A549 (cell line): ENCODE results near the gene BRICD5. TPM values are rescaled to one million over a fixed set of nuclear protein-coding genes. Genes with fewer than 3 reads are reported as not detected.
A peak's percentile ranks its signal among the peaks of the same experiment; 100 is the strongest.

ENCODE experiments used
- ATAC-seq, 2 experiments: fragments of 200-7000 bp in 1 of 2; fragments of >200 bp in 1 of 2; cut with Nextera tagmentation in 1 of 2; cut with Tn5 transposase in 1 of 2; 3 replicates each; pipeline versions ENCODE4 v1.8.0 to v1.9.1; 2018 to 2020; ENCODE audit warnings: mild to moderate bottlenecking in 1 of 2, moderate library complexity in 1 of 2
- CTCF ChIA-PET: fragments of 300-600 bp; sonication (Branson Sonifier 250); formaldehyde crosslinking; extraction: SDS; loops from one replicate; lab custom pipeline; 2021; ENCODE audit warnings: antibody characterized with exemption, inconsistent platforms; lab: Yijun Ruan, JAX
- POLR2A ChIA-PET: fragments of 350-600 bp; formaldehyde crosslinking; extraction: SDS; loops from one replicate; lab custom pipeline; 2021; ENCODE audit warnings: antibody characterized with exemption, inconsistent platforms; lab: Yijun Ruan, JAX
- DNase-seq, 2 experiments: peaks; one replicate each; pipeline versions ENCODE4 v3.0.0 to v3.0.0-alpha.2; 2011 to 2016; ENCODE audit warnings: low read depth in 1 of 2, low spot score in 1 of 2
- FAIRE-seq: peaks from 2 replicates; lab custom pipeline; 2011; peaks lifted over from hg19 to GRCh38; lab: Jason Lieb, UNC
- H3K27ac ChIP-seq, 2 experiments: fragments of >200 bp; sonication (Bioruptor Twin); formaldehyde crosslinking; 3 replicates each; pipeline ENCODE4 v1.5.1; 2016 to 2017
- H3K4me1 ChIP-seq: fragments of >200 bp; sonication (Bioruptor Twin); formaldehyde crosslinking; 3 replicates; pipeline ENCODE4 v1.6.1; 2016
- H3K4me2 ChIP-seq: fragments of >200 bp; sonication (Bioruptor Twin); formaldehyde crosslinking; 3 replicates; pipeline ENCODE4 v1.6.1; 2016
- H3K4me3 ChIP-seq: fragments of >200 bp; sonication (Bioruptor Twin); formaldehyde crosslinking; 3 replicates; pipeline ENCODE4 v1.5.1; 2016
- H3K9me3 ChIP-seq: fragments of >200 bp; sonication (Bioruptor Twin); formaldehyde crosslinking; 3 replicates; pipeline ENCODE4 v1.6.1; 2016
- BCL3 ChIP-seq: fragments of >200 bp; sonication (Bioruptor Twin); formaldehyde crosslinking; IDR thresholded peaks from 3 replicates; pipeline ENCODE4 v1.6.1; 2016
- CEBPB ChIP-seq, 2 experiments: fragments of >200 bp in 1 of 2; sonication (Bioruptor Twin) in 1 of 2; formaldehyde crosslinking in 1 of 2; IDR thresholded peaks; 2 replicates each; pipeline ENCODE4 v1.6.1; 2012 to 2016
- CHD4 ChIP-seq: fragments of 200-600 bp; sonication (generic); IDR thresholded peaks from 2 replicates; pipeline ENCODE4 v1.6.1; 2016; ENCODE audit warnings: antibody characterized with exemption, mild to moderate bottlenecking, borderline replicate concordance
- CTCF ChIP-seq: fragments of >200 bp; sonication (Bioruptor Twin); formaldehyde crosslinking; IDR thresholded peaks from 3 replicates; pipeline ENCODE4 v1.5.1; 2016
- EHF ChIP-seq: fragments of 250-450 bp; sonication (Bioruptor Pico); IDR thresholded peaks from 2 replicates; pipeline ENCODE4 v1.5.0; 2020; ENCODE audit warnings: mild to moderate bottlenecking
- FOSL2 ChIP-seq, 2 experiments: fragments of 450-650 bp in 1 of 2; fragments of >200 bp in 1 of 2; sonication (Bioruptor Twin) in 1 of 2; formaldehyde crosslinking; IDR thresholded peaks; 2 replicates each; pipeline versions ENCODE4 v1.5.0 to v1.6.1; 2016 to 2020; ENCODE audit warnings: mild to moderate bottlenecking in 1 of 2, moderate library complexity in 1 of 2
- FOXS1 ChIP-seq: fragments of 250-450 bp; sonication (Bioruptor Pico); IDR thresholded peaks from 2 replicates; pipeline ENCODE4 v1.5.0; 2020; ENCODE audit warnings: mild to moderate bottlenecking, moderate library complexity
- HDAC2 ChIP-seq: fragments of 200-600 bp; sonication (generic); IDR thresholded peaks from 2 replicates; pipeline ENCODE4 v1.6.1; 2016
- HEYL ChIP-seq: fragments of 250-450 bp; sonication (Bioruptor Pico); IDR thresholded peaks from 2 replicates; pipeline ENCODE4 v1.8.0; 2021; ENCODE audit warnings: mild to moderate bottlenecking, moderate library complexity
- HOXA7 ChIP-seq: fragments of 250-450 bp; sonication (Bioruptor Pico); IDR thresholded peaks from 2 replicates; pipeline ENCODE4 v1.5.0; 2020; ENCODE audit warnings: mild to moderate bottlenecking, moderate library complexity
- HOXB13 ChIP-seq: fragments of 250-450 bp; sonication (Bioruptor Pico); IDR thresholded peaks from 2 replicates; pipeline ENCODE4 v1.5.0; 2020; ENCODE audit warnings: low read depth, mild to moderate bottlenecking, moderate library complexity
- JUN ChIP-seq, 2 experiments: fragments of >200 bp; sonication (Bioruptor Twin); formaldehyde crosslinking; IDR thresholded peaks; 2 replicates in 1 of 2; 3 replicates in 1 of 2; pipeline ENCODE4 v1.6.1; 2016 to 2017
- JUNB ChIP-seq: fragments of >200 bp; sonication (Bioruptor Twin); formaldehyde crosslinking; IDR thresholded peaks from 2 replicates; pipeline ENCODE4 v1.6.1; 2016
- KDM5A ChIP-seq: fragments of 200-600 bp; sonication (generic); IDR thresholded peaks from 2 replicates; pipeline ENCODE4 v1.6.1; 2016; ENCODE audit warnings: antibody characterized with exemption, mild to moderate bottlenecking
- MAFK ChIP-seq: fragments of 450-650 bp; IDR thresholded peaks from 2 replicates; pipeline ENCODE4 v1.6.1; 2014; ENCODE audit not compliant: partially characterized antibody
- NR3C1 ChIP-seq: fragments of >200 bp; sonication (Bioruptor Twin); formaldehyde crosslinking; IDR thresholded peaks from 3 replicates; pipeline ENCODE4 v1.6.1; 2017
- PHF8 ChIP-seq: fragments of 200-600 bp; sonication (generic); IDR thresholded peaks from 2 replicates; pipeline ENCODE4 v1.6.1; 2016; ENCODE audit warnings: low read depth, mild to moderate bottlenecking, antibody characterized with exemption, moderate library complexity, borderline replicate concordance
- POLR2A ChIP-seq: IDR thresholded peaks from 2 replicates; pipeline ENCODE4 v1.6.1; 2012; ENCODE audit warnings: mild to moderate bottlenecking, low read length
- RAD21 ChIP-seq, 2 experiments: fragments of >200 bp in 1 of 2; sonication (Bioruptor Twin) in 1 of 2; formaldehyde crosslinking in 1 of 2; IDR thresholded peaks in 1 of 2; conservative IDR thresholded peaks in 1 of 2; 2 replicates in 1 of 2; 3 replicates in 1 of 2; pipeline ENCODE4 v1.6.1; 2012 to 2018; ENCODE audit warnings: inconsistent platforms in 1 of 2
- RARB ChIP-seq: fragments of 250-450 bp; sonication (Bioruptor Pico); IDR thresholded peaks from 2 replicates; pipeline ENCODE4 v1.8.0; 2021; ENCODE audit warnings: mild to moderate bottlenecking, moderate library complexity
- RCOR1 ChIP-seq: fragments of 150-350 bp; IDR thresholded peaks from 2 replicates; pipeline ENCODE4 v1.6.1; 2014; ENCODE audit warnings: antibody characterized with exemption, low read length, low read depth
- USF2 ChIP-seq: fragments of 450-650 bp; IDR thresholded peaks from 2 replicates; pipeline ENCODE4 v1.6.1; 2014; ENCODE audit warnings: antibody characterized with exemption
- ZSCAN20 ChIP-seq: fragments of 250-450 bp; sonication (Bioruptor Pico); IDR thresholded peaks from 2 replicates; pipeline ENCODE4 v1.8.0; 2022; ENCODE audit warnings: mild to moderate bottlenecking, moderate library complexity
- WGBS: methylation state at CpG from one replicate; pipeline ENCODE4 v1.1.6; 2017; ENCODE audit errors: missing lambda C conversion rate; 5-methylcytosine and 5-hydroxymethylcytosine counted together
- polyA plus RNA-seq, 4 experiments: library from polyadenylated mRNA; depleted of rRNA in 3 of 4; stranded (reverse); fragments of >200 nt; fragmentation: RNase III in 1 of 4; extraction: RNeasy Plus Mini Kit Qiagen cat#74134 plus additional on column Dnase treatment in 1 of 4; gene quantifications; 2 replicates in 3 of 4; 3 replicates in 1 of 4; pipeline ENCODE4 v1.2.3, GENCODE V29; 2011 to 2017
- TF ChIP-seq, protein P1 (sequence below): IDR thresholded peaks from 2 replicates; pipeline ENCODE4 v1.6.1; 2012

BRICD5 gene
- polyA plus RNA-seq, 2 of the 4 experiments (the other 2 are of a cell fraction), result 2.0 to 9.1 TPM

- TF ChIP-seq BCL3 (no peak), CEBPB (IDR thresholded peaks at IDR 0.05) (no peak)
- TF ChIP-seq, protein P1, sequence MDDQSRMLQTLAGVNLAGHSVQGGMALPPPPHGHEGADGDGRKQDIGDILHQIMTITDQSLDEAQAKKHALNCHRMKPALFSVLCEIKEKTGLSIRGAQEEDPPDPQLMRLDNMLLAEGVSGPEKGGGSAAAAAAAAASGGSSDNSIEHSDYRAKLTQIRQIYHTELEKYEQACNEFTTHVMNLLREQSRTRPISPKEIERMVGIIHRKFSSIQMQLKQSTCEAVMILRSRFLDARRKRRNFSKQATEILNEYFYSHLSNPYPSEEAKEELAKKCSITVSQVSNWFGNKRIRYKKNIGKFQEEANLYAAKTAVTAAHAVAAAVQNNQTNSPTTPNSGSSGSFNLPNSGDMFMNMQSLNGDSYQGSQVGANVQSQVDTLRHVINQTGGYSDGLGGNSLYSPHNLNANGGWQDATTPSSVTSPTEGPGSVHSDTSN, result no peak
- TF ChIP-seq, all 56 proteins: peak for 0
Observed at GRCh38 chr16:2170587-2171435, 39.9 kb downstream of the BRICD5 start (continued).

- no peak for FAIRE-seq
- Histone ChIP-seq H3K4me3 (no peak overlapping the region), H3K4me2 (no peak overlapping the region), H3K4me1 (no peaks in the 10 kb centered on the region), H3K27ac (peak overlapping the region in 1 of 2 experiments; percentile 15; a peak in 1 of 6 replicates), H3K9me3 (no peaks in the 10 kb centered on the region)
- 85% methylated on average over 15 of the region's 18 CpGs for WGBS
- CTCF ChIA-PET, result no interaction called here
- DNase-seq, result no peak
- ATAC-seq, result no peak
- TF ChIP-seq BCL3 (no peak), EHF (no peak), RARB (no peak), HOXB13 (CRISPR knock-in tag) (no peak), KDM5A (no peak), RAD21 (conservative IDR thresholded peaks at IDR 0.05 in 1 of 2, IDR thresholded peaks at IDR 0.05 in 1 of 2) (no peak), USF2 (no peak), MAFK (no peak), FOSL2 (IDR thresholded peaks at IDR 0.05) (no peak), FOSL2 (CRISPR knock-in tag; IDR thresholded peaks at IDR 0.05) (no peak)
- TF ChIP-seq, all 56 proteins: peak for 0
- POLR2A ChIA-PET, result interaction anchor here (1.5 kb wide), 1 partner anchor 15 kb away, joined by 5 read pairs; the partner anchor contains the start of gene TRAF7
Observed at GRCh38 chr16:2170080-2170479, 40.6 kb downstream of the BRICD5 start.

GRCh38 chr16:2167068-2167638, 43.5 kb downstream of the BRICD5 start:
- H3K4me3 ChIP-seq, result no peak overlapping the region
- ATAC-seq (no peak), DNase-seq (no peak), FAIRE-seq (no peak)
- no peak for TF ChIP-seq NR3C1
- no peak for TF ChIP-seq HEYL (CRISPR knock-in tag)
- TF ChIP-seq CTCF, result no peak
- no peak for TF ChIP-seq KDM5A
- no peak for TF ChIP-seq MAFK
- TF ChIP-seq ZSCAN20 (CRISPR knock-in tag), result no peak
- no peak for TF ChIP-seq PHF8
- no peak for TF ChIP-seq JUN (IDR thresholded peaks at IDR 0.05)
- TF ChIP-seq HDAC2, result no peak
- no peak for TF ChIP-seq POLR2A
- TF ChIP-seq JUNB, result no peak
- no peak for TF ChIP-seq RCOR1
- no peak for TF ChIP-seq HOXA7 (CRISPR knock-in tag)
- no peak for TF ChIP-seq FOXS1 (CRISPR knock-in tag)
- TF ChIP-seq CHD4, result no peak
- TF ChIP-seq RAD21 (conservative IDR thresholded peaks at IDR 0.05 in 1 of 2, IDR thresholded peaks at IDR 0.05 in 1 of 2), result no peak
- TF ChIP-seq, protein P1, result no peak
- TF ChIP-seq EHF, result no peak
- H3K4me2 ChIP-seq, result no peak overlapping the region
- ChIA-PET CTCF (interaction anchor here (0.9 to 2.7 kb wide), 5 partner anchors 14 to 348 kb away, joined by 3 to 13 read pairs (median 3); no protein-coding TSS in a partner anchor), POLR2A (interaction anchor here (4.0 kb wide), 1 partner anchor 12 kb away, joined by 21 read pairs; the partner anchor contains the start of gene TRAF7)
- no peak overlapping the region for H3K27ac ChIP-seq
- H3K4me1 ChIP-seq, result no peaks in the 10 kb centered on the region; the same call in 2 of the 3 replicates
- no peaks in the 10 kb centered on the region for H3K9me3 ChIP-seq
- 89% methylated on average over 10 of the region's 18 CpGs for WGBS
